Hippocampal formation (tissue), 2 donors: ENCODE results near the gene PIAS4.
"Not testable (repeated sequence)": the region's sequence is repeated elsewhere in the genome, so short reads cannot be mapped to it uniquely, and the experiment has no call there.

Experiments
- DNase-seq, 2 donors: peaks; one replicate each; lab custom pipeline; 2025; lab: John Stamatoyannopoulos, UW

Gene PIAS4

GRCh38 chr19:4007021-4007835, at the start of gene PIAS4:
Gene PIAS4, plus strand, starts transcription at chr19:4007736. Its CDS starts 25 bp downstream, at chr19:4007761.
- peak; percentile 94 to 95 for DNase-seq

DNA sequence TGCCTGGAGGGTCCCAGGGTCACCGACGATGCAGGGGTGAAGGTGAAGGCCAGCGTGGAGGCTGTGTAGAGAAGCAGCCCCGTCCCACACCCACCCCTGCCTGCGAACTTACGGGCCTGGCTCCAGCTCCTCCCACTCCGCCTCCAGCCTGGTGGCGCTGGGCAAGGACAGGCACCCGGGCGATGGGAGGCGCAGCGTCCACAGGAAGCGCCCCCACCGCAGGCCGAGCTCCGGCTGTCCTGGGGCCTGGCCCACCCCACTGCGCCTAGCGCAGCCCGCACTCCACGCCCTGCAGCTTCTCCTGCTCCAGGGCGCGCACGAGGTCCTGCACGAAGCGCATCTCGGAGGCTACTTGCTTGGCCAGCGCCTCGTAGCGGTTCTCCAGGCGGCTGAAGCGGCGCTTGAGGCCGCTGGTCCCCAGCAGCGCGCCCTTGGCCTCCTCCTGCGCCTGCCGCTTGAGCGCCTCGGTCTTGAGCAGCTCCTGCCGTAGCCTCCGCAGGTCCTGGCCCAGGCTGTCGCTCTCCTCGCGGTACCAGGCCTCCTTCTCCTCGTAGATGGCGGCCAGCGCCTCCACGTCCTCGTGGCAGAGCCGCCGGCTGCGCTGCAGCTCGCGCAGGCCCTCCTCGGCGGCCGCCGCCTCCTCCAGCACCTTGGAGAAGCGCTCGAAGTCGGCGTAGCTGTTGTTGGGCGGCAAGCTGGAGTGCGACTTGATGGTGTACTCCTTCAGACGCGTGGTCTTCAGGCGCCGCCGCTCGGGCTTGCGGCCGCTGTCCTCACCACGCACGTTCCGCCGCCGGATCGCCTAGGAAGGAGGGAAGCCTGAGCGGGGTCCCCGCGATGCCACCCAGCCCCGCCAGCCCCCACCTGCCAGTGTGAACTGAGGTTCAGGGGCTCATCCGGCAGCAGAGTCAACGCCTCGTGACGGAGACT, 48.4 kb upstream of the PIAS4 start:
- DNase-seq = no peak

GRCh38 chr19:3959766-3960131, 47.8 kb upstream of the PIAS4 start:
- no peak for DNase-seq

GRCh38 chr19:3961007-3961406, 46.5 kb upstream of the PIAS4 start:
- no peak for DNase-seq

- no peak for DNase-seq
Measured at GRCh38 chr19:3963458-3964255, 43.9 kb upstream of the PIAS4 start.

GRCh38 chr19:3964256-3965194, 43.0 kb upstream of the PIAS4 start:
- no peak for DNase-seq

- DNase-seq = no peak
Measured at GRCh38 chr19:3966051-3967017, 41.2 kb upstream of the PIAS4 start.

- DNase-seq = not testable (repeated sequence)
Measured at GRCh38 chr19:3967983-3968382, 39.6 kb upstream of the PIAS4 start.

DNA sequence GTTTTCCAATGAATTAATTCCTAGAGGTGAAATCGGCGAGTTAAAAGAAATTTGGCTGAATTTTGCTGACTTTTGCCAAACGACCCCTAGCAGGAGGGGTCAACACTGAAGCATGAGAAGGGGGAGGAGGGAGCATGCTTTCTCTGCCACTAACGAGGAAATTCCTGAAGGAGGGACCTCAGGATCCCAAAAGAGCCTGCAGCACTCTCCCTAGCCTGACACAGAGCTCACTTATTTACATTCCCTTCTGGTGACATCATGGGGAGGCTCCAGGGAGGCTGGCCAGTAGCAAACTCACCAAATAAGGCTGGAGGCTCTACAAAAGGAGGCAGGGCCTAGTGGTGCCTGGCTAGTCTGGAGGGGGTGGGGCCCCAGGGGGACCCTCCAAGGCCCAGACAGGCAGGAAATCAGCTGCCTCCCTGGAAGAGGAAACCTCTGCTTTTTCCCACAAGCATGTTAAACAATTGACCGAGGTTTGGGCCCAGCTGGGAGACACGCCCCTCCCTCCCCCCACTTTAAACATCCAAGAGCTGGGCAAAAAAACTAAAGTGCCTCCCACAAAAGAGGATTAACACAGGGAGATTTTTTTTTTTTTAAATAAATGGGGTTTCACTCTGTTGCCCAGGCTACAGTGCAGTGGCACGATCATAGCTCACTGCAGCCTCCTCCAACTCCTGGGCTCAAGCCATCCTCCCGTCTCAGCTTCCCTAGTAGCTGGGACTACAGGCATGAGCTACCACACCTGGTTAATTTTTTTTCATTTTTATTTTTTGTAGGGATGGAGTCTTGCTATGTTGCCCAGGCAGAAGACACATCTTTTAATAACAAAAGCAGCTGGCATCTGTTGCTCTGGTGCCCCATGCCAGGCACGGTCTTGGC, 38.7 kb upstream of the PIAS4 start:
- DNase-seq = peak in 1 of 2 donors; percentile 15

DNA sequence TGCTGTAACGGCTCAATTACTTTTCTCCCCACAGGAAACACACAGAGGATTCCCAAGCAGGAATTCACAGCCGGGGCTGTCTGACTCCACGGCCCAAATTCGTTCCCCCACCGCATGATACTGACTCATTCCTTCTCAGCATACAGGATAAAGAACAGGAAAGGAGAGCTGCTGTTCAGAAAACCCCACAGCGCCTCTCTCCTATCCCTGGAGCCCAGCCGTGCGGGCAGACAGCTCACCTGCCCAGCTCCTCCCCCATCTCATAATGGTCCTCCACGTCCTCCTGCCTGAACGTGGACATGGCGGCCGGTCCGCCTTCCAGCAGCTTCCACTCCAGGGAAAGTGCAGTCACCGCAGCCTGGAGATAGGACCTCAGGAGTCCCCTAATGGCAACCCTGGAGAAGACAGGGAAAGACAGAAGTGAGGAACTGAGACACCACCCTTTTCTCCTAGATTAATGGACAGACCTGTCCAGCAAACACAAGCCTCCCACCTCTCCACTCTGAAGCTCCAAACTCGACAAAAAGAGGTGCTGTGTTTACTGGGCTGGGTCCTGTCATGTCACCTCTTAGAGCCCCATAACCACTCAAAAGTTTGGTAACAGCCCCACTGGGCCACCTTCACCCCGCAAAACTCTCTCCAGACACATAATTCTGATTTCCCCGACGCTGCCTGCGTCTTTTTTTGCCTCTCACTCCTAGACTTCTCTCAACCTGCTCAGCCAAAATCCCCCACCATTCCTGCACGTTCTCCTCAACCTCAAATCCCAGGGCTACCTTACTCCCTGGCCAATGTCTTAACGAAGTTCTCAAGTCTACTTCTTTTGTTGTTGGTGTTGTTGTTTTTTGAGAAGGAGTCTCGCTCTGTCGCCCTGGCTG, 37.9 kb upstream of the PIAS4 start:
- no peak for DNase-seq

DNA sequence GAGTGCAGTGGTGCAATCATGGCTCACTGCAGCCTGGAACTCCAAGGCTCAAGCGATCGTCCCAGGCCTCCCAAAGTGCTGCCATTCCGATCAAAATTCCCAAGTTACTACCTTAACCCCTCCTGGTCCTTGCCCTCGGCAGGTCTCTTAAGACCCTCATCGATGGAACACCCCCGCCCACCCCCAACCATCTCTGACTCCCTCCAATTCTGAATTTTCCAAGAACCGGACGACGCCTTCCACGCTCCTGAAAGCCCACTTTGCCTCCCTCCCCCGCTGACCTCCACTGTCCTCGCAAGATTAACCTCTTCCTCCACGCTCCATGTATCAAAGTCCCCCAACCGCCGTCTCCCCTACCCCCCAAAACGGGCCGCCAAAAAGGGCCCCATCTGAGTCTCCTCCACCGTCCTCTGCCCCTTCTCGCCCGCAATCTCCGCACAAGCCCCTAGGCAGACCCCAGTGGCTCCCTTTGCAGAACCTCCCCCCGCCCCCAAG, 37.2 kb upstream of the PIAS4 start:
- no peak for DNase-seq

GRCh38 chr19:3970808-3971598, 36.5 kb upstream of the PIAS4 start, which contains the start of gene DAPK3:
Gene DAPK3, minus strand, starts transcription at chr19:3971099. Its CDS starts 1,364 bp downstream, at chr19:3969735.
- DNase-seq = peak; percentile 97

DNA sequence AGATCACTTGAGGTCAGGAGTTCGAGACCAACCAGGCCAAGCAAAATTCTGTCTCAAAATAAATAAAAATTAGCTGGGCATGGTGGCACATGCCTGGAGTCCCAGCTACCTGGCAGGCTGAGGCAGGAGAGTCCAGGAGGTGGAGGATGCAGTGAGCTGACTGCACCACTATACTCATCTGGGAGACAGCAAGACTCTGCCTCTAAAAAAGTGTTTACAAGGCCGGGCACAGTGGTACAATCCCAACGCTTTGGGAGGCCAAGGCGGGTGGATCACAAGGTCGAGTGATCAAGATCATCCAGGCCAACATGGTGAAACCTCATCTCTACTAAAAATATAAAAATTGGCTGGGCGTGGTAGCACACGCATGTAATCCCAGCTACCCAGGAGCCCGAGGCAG, 32.4 kb upstream of the PIAS4 start:
- no peak for DNase-seq

DNA sequence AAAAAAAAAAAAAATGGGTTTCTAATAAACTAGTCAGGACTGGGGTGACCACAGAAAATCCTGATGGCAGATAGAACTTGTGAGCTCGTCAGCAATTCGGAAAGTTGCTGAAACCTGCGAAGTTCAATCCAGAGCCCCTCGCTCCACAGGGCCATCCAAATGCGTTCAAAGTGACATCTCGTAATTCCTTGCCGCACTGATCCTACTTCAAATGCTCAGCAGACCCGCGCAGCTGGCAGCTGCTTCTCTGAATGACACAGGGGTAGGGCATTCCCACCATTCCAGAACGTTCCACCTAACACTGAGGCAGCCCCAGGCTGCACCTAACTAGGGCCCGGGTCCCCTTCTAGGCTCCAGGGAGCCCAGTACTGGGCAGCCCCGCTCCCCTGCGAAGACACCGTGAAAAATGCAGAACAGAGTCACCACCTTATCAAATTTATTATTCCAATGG, 31.9 kb upstream of the PIAS4 start:
- no peak for DNase-seq

GRCh38 chr19:3976495-3977241, 30.9 kb upstream of the PIAS4 start:
- no peak for DNase-seq
